ENCODE measurements around the gene CRKL. TPM values are rescaled to one million over a fixed set of nuclear protein-coding genes. Genes with fewer than 3 reads are reported as not detected.

CRKL gene
- total RNA-seq, 1 experiment from 2014 or later: 27.8 TPM

DNA sequence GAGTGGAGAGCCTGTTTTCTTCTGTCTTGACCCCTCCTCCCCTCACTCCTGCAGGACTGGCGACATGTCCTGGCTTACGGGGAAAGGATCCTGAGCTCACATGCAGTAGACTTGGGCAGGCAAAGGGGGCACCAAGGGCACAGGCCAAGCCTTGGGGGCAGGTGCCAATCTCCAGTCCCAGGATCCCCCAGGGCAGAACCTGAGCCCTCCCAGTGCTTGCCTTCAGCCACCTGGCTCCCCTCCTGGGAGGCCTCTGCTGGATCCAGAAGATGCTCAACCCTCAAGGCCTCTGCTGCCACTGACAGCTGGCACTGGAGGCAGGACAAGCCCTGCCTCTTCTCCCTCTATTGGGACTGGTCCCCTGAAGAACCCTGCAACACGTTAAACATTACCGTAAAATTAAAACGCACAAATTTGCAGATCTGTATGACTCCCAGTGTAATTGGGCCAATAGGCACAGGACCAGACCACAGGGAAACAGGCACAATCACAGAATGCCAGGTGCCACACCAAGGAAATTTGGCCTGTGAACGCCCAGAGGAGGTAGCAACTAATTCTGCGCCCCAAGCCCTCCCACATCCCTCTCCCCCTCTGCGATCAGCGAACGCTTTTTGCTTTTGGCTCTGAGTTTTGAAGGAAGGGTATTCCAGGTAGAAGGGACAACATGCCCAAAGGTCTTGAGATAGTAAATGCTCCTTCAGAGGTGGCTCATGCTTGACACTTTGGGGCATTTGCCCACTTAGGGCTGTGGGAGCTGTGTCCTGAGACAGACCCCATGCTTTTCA lies 63.9 kb downstream of the CRKL start:
- no peak for DNase-seq (ENCODE audit: low read depth)

DNA sequence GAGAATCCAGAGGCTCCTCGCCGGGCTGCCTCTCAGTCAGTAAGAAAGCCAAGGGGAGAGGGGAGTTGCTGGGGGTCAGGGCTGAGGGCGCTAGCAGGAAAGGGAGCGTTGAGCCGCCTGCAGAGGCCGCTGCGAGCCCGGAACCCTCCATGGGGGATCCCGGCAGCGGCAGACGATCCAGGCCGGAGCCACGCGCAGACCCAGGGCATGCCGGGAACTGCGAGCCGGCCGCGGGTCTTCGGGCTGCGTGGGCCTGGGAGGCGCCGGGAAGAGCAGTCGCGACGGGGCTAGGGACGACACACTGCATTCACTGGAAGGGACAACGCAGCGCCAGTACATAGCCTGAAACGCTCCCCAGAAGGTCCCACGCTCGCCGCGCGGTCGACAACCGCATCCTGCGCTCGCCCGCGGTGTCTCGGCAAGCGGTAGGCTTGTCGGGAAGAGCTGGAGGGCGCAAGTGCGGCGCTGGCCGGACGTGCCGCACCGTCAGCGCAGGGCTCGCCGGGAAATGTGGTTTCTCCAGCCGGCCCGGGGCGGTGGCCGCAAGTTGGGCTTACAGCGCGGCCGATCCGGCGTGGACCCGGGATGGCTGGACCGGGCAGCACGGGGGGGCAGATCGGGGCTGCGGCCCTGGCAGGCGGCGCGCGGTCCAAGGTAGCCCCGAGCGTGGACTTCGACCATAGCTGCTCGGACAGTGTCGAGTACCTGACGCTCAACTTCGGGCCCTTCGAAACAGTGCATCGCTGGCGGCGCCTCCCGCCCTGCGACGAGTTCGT lies 64.8 kb downstream of the CRKL start, which contains the start of gene LZTR1:
Gene LZTR1, plus strand, starts transcription at position 511 of the 776 bp plus-strand sequence. Its CDS starts 75 bp downstream, at position 586.
- peak; percentile 79 for DNase-seq (ENCODE audit: low read depth)

DNA sequence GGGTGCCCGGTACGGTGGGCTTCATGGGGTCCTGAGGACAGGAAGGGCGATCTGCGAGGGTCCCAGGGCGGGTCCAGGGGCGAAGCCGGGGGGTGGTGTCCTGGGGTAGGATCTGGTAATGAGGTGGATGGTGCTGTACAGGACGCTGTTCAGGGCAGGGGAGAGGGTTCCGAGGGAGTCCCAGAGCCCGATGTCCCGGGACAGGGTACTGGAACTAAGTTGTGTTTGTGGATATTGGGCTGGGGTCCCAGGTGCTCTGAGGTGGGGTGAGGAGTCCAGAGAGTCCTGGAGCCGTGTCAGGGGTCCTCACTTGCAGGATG lies 65.3 kb downstream of the CRKL start:
- DNase-seq (ENCODE audit: low read depth): no peak

DNA sequence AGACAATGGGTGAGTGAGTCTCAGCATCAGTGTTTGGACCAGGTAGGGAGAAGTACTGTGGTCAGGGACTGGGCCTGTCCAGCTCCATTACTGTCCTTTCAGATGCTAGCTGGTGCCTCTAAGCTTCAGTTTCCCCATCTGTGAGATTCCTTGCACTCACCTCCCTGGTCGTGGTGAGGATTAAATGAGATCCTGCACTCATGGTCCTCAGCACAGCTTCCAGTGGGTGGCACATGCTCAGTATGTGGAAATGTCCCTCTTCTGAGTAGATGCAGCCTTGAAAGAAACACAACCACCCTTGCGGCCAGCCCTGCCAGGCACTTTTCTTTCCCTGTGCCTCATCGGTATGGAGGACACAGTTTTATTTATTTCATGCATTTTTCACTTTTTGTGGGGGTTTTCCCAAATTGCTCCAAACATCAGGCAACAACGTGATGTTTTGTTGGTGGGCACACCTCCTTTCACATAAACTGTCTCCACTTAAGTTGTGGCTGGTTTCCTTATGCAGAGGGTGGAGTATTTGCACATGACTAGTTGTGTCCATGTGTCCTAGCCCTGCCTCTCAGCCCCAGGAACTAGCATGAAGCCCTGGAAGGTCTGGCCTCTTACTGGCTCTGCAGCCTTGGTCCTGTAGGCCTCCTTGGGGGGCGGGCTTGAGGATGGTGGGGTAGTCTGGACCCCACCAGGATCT lies 66.0 kb downstream of the CRKL start:
- DNase-seq (ENCODE audit: low read depth): no peak

DNA sequence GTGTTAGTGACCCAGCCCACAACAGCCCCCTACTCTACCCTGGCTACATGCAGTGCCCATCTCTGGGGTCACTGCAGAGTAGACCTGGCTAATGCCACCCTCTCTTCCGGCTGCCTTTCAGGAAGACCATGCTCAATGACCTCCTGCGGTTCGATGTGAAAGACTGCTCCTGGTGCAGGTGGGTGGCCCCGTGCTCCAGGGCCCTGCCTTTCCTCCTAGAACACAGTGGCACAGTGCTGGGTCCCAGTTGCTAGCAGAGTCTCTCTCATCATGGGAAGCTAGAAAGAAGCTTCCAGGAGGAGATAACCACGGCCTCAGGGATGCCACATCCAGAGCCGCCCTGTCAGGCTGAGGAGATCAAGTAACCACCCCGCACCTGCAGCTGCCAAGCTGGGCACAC lies 68.5 kb downstream of the CRKL start:
- no peak for DNase-seq (ENCODE audit: low read depth)

DNA sequence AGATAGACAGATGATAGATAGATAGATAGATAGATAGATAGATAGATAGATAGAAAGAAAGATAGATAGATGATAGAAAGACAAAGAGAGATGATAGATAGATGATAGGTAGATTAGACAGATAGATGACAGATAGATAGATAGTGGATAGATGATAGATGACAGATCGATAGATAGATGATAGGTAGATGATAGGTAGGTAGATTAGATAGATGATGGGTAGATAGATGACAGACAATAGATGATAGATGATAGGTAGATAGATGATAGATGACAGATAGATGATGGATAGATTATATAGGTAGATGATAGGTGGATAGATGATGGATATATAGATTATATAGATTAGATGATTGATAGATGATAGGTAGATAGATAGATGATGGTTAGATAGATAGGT lies 69.2 kb downstream of the CRKL start:
- no peak for DNase-seq (ENCODE audit: low read depth)

DNA sequence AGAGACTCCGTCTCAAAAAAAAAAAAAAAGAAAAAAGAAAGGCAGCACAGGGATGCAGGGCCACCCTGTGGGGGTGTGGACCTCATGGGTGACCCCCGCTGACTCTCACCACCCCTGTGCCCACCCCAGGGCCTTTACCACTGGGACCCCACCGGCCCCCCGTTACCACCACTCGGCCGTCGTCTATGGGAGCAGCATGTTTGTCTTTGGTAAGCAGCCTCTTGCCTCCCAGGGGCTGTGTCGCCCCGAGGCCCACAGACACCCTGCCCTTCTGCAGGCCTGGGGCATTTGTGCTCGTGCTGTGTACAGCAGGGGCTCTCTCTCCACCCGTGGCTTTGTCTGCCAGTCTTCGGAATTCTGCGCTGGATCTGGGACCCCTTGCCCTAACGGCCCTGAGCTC lies 70.2 kb downstream of the CRKL start:
- DNase-seq (ENCODE audit: low read depth): no peak

DNA sequence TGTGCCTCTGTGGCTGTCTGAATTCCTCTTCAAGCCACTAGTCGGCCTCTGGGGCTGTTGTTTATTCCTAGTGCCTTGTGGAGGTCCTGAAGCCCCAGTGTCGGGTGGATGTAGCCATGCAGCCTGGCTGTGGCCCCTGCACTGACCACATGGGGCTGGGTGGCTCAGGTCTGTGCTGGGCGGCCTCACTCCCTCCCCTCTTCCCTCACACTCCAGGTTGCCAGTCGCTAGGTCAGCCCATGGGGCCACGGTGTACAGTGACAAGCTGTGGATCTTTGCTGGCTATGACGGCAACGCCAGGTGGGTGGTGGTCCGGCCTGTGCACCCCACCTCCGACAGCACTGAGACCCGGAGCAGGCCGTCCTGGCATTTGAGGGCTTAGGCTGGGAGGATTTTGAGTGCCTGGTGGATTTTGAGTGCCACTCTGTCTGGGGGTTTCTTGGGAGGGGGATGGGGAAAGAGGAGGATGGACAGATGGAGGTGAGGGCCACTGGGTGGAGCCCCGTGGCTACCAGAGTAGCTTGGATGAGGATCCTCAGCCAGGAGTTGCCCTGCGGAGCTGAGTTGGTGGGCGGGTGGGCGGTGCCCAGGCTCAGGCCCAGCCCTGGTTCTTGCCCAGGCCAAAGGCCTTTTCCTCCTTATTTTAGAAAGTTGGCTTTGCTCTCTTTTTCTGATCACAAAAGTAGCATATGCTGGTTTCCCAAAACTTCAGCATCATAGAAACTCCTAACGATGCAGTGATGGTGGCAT lies 71.5 kb downstream of the CRKL start:
- no peak for DNase-seq (ENCODE audit: low read depth)

DNA sequence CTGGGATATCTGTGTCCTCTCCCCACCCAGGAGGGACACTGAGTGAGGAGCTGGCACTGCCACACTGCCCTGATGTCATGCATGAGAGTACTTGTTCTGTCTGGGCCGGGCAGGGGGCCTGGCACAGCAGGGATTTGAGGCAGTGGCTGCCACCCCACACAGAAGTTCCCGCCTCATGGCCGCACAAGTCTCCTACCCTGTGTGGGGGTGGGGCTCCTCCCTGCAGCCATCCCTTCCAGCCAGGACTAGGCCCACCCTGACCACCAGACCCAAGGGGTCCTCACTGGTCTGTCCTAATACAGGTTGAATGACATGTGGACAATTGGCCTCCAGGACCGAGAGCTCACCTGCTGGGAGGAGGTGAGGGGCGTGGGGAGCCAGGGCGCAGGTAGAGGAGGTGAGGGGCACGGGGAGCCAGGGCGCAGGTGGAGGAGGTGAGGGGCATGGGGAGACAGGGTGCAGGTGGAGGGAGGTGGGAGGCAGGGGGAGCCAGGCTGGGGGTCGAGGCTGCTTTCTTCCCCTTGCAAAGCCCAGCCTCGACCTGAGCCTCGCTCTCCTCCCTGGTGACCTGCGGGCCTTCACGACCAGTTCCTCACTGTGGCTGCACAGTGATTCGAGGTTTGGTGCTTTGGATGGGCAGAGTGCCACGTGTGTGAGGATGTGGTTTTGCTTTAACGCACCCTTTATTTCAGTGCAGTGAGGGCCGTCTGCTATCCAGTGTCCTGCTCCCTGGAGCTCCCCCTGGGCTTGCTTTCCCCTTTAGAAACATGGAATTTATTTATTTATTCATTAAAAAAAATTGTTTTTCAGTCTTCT lies 72.3 kb downstream of the CRKL start:
- peak; percentile 54 for DNase-seq (ENCODE audit: low read depth)

DNA sequence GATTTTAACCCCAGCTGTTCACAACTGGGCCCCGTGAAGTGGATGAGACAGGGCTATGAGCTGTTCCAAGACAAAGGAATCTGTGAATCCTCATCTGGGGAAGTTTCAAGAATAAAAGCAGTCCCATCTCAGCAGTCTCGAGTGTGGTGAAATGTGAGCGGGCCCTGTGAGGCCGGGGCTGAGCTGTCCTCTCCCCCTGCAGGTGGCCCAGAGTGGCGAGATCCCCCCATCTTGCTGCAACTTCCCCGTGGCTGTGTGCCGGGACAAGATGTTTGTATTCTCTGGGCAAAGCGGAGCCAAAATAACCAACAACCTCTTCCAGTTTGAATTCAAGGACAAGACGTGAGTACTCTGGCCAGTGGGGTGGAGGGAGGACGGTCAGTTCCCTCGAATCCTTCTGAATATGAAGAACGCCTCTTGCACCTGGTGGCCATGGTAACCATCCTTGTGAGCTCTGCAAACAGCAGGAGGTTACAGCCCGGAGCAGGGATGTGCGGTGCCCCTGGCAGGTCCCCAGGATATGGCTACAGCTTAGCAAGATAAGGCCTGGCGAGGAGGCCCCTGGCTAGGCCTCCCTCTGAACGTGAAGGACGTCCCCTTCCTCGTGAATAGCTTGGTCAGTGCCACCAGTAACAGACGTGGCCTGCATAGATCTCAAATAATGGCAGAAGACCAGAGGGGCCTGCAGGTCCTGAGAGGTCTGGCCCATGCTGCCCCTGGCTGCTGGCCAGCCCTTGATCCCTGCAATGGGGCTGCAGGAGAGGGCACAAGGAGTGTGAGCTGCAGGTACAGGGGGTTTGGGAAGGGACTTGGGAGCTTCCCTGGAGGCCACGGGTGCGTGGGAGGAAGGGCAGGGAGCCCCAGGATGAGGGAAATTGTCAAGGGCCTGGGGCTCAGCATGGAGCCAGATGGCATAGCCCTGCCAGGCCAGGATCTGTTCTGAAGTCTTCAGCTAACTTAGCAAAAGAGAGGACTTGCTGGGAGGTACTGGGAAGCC lies 73.3 kb downstream of the CRKL start:
- DNase-seq (ENCODE audit: low read depth): no peak

DNA sequence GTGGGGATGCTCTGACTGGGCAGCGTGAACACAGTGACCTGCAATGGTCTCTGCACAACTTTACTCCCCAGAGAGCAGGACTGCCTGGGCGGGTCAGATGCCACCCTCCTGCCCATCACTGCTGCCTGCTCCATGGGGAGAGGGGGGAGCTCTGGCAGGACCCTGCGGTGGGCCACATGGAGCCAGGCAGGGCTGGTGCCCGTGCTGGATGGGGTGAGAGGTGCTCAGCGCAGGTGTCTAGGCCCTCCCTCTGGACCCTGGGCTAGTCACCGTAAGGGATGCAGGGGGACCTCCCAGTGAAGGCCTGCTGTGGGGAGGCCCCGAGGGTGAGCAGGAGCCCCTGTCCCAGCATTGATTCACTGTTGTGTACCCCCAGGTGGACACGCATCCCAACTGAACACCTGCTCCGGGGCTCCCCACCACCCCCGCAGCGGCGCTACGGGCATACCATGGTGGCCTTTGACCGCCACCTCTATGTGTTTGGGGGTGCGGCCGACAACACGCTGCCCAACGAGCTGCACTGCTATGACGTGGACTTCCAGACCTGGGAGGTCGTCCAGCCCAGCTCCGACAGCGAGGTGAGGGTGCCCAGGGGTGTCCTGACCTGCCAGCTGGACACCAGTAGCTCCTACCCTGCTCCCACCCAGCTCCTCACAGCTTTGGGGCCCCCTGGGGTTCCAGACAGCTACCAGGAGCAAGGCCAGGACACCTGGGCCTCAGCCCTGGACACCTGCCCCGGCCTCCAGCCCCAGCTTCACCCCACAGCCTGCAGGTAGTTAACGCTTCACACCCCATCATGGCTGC lies 74.2 kb downstream of the CRKL start:
- no peak for DNase-seq (ENCODE audit: low read depth)

DNA sequence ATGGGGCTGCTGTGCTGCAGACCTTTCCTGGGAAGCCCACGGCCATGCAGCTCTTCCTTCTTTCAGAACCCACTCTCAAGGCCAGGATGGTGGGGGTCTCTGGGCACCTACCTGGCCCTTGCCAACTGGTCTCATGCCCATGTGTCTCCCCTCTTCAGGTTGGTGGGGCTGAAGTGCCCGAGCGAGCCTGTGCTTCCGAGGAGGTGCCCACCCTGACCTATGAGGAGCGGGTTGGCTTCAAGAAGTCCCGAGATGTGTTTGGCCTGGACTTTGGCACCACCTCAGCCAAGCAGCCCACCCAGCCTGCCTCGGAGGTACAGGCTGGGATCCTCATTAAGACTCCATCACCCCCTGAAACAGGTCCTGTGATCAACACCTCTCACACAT lies 74.8 kb downstream of the CRKL start:
- no peak for DNase-seq (ENCODE audit: low read depth)

DNA sequence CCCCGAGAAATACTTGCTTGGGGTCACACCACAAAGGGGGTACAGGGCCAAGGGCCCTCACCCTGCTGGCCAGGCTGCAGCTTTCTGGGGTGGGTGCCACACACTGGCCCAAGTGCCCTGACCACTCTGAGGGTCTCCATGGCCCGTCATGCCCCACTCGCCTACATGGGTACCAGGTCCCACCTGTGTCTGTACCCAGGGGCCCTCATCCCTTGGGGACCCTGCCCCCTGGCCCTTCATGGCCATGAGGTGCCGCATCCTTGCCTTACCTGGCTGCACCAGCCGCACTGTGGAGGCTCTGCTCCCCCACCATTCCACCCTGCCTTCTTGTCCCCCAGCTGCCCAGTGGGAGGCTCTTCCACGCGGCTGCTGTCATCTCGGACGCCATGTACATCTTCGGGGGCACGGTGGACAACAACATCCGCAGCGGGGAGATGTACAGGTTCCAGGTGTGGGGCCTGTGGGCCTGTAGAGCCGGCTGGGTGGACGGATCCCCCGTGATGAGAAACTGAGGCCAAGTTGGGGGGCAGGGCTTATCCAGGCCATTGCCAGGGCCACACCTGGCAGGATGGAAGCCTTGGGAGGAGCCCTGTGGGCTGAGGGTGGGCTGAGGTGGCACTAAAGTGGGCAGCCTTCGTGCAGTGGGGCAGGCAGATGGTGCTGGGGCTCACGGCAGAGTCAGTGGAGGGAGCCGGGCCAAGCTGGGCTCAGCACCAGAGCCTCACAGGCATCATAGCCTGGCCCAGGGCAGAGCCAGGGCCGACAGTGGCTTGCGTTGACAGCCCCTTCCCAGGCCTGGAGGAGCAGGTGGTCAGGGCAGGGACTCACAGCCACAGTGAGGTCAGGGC lies 75.5 kb downstream of the CRKL start:
- DNase-seq (ENCODE audit: low read depth): no peak

DNA sequence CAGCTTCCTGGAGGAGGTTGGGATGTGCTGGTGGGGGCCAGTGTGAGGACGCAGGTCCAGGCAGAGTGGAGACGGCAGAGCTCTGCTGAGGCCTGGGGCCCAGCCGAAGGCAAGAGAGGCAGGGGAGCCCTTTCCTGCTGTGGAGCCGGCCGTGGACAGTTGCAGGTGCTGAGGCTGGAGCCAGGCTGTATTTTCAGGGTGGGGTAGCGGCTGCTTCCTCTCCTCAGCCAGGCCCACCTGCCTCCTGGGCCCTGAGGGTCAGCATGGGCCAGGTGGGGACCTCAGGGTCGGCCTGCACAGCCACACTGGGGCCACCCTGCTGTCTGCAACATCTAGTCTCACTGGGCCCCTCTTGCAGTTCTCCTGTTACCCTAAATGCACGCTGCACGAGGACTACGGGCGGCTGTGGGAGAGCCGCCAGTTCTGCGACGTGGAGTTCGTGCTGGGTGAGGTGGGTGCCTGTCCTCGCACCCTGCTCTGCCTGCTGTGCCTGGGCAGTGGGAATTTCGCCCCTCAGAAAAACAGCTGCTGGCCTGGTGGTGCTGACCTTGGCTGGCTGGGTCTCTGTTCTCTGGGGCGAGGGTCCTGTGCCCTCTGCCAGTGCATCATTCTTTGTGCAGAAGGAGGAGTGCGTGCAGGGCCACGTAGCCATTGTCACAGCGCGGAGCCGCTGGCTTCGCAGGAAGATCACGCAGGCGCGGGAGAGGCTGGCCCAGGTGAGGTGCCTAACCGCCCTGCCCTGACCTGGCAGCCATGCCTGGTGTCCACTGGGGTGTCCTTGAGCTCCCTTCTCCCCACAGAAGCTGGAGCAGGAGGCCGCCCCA lies 76.3 kb downstream of the CRKL start:
- DNase-seq (ENCODE audit: low read depth): no peak

DNA sequence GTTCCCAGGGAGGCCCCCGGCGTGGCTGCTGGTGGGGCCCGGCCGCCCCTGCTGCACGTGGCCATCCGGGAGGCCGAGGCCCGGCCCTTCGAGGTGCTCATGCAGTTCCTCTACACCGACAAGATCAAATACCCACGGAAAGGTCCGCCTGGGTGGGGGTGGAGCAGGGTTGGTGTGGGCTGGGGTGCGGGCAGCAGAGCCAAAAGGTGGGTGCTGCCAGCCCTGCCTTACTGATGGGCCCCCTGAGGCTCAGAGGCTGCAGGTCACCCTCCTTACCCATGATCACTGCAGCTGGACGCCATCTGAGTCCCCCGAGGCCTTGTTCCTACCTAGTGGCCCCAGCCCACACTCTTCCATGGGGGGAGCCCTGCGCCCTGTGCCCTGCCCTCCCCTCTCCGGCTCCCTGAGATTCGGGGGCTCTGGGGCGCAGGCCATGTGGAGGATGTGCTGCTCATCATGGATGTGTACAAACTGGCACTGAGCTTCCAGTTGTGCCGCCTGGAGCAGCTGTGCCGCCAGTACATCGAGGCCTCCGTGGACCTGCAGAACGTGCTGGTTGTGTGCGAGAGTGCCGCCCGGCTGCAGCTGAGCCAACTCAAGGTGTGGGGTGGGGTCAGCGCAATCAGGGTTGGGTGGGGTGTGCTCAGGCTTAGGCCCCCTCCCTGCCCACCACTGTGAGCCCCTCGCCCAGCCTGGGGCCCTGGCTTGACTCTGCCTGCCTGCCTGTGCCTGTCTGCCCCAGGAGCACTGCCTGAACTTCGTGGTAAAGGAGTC lies 77.1 kb downstream of the CRKL start:
- no peak for DNase-seq (ENCODE audit: low read depth)

DNA sequence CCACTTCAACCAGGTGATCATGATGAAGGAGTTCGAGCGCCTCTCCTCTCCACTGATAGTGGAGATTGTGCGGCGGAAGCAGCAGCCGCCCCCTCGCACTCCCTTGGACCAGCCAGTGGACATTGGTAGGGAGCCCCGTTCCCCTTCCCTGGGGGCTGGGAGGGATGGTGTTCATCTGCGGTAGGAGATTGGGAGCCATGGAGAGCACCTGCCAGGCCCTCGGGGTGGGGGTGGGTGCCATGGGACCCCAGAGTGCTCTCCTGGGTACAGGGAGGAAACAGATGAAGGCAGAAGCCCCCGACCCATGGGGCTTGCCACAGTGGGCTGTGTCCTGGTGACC lies 77.7 kb downstream of the CRKL start:
- DNase-seq (ENCODE audit: low read depth): no peak

Measured in RPMI7951 (cell line).